Transverse colon (tissue), 4 donors: ENCODE data around the gene COL1A1. TPM values are rescaled to one million over a fixed set of nuclear protein-coding genes. Genes with fewer than 3 reads are reported as not detected.

Source experiments
- DNase-seq: peaks from one replicate; pipeline ENCODE4 v3.0.0-alpha.2; 2019
- H3K27ac ChIP-seq, 4 donors: fragments of 200-600 bp; sonication (generic); 2 replicates each; pipeline ENCODE4 v1.5.1; 2016 to 2018; ENCODE audit warnings: inconsistent platforms in 4 of 4
- H3K27me3 ChIP-seq: fragments of 200-600 bp; sonication (generic); 2 replicates; pipeline ENCODE4 v1.5.1; 2017; ENCODE audit warnings: inconsistent platforms
- H3K36me3 ChIP-seq, 4 donors: fragments of 200-600 bp; sonication (generic); 2 replicates each; pipeline ENCODE4 v1.5.1; 2017 to 2019; ENCODE audit warnings: inconsistent platforms in 4 of 4
- H3K4me1 ChIP-seq, 4 donors: fragments of 200-600 bp; sonication (generic); 2 replicates each; pipeline ENCODE4 v1.5.1; 2017 to 2020; ENCODE audit warnings: inconsistent platforms in 4 of 4
- H3K4me3 ChIP-seq, 4 donors: fragments of 200-600 bp; sonication (generic); 1 replicate in 1 of 4; 2 replicates in 3 of 4; pipeline versions ENCODE4 v1.5.1 to v1.6.1; 2017 to 2019; ENCODE audit warnings: inconsistent platforms in 4 of 4
- H3K9me3 ChIP-seq, 2 donors: fragments of 200-600 bp; sonication (generic); 2 replicates each; pipeline ENCODE4 v1.5.1; 2017 to 2019; ENCODE audit warnings: inconsistent platforms in 2 of 2
- EP300 ChIP-seq: sonication (generic); formaldehyde crosslinking; IDR thresholded peaks from one replicate; pipeline ENCODE4 v1.6.1; 2017; ENCODE audit warnings: antibody characterized with exemption, low read depth
- POLR2A ChIP-seq: fragments of 450-650 bp; IDR thresholded peaks from one replicate; pipeline ENCODE4 v1.6.1; 2016; ENCODE audit warnings: antibody characterized with exemption, mild to moderate bottlenecking, moderate library complexity
- POLR2AphosphoS5 ChIP-seq, 3 donors: sonication (generic); formaldehyde crosslinking; IDR thresholded peaks; one replicate each; pipeline ENCODE4 v1.6.1; 2016; ENCODE audit warnings: antibody characterized with exemption in 3 of 3
- WGBS, 2 donors: methylation state at CpG; one replicate each; pipeline ENCODE4 v1.1.5; 2018; ENCODE audit warnings: low coverage in 1 of 2; 5-methylcytosine and 5-hydroxymethylcytosine counted together
- in situ Hi-C, 4 donors: fragments of 200-750 bp; cut with MboI; loops; one replicate each; pipeline versions ENCODE4 v1.15.0 to v1.15.1; 2017; ENCODE audit warnings: low sequenced_read_pairs in 3 of 4, low pct_ligation_motif_present in 1 of 4, low pct_unique_long_range_greater_than_20kb in 1 of 4
- intact Hi-C: fragments of 100-400 bp; cut with DNase I; formaldehyde crosslinking; loops from one replicate; pipeline ENCODE4 v1.15.1; 2023; ENCODE audit warnings: low total_unique reads
- total RNA-seq, 4 donors: library from RNA; depleted of rRNA; stranded (reverse); fragments of >200 nt; gene quantifications; one replicate each; pipeline ENCODE4 v1.1.0, GENCODE V29; 2016
- TF ChIP-seq, protein P1 (sequence below), 5 experiments: fragments of 200-600 bp in 3 of 5; fragments of 450-650 bp in 2 of 5; sonication (generic) in 3 of 5; IDR thresholded peaks; 1 replicate in 2 of 5; 2 replicates in 3 of 5; pipeline ENCODE4 v1.5.1; 2016 to 2017; ENCODE audit warnings: antibody characterized with exemption in 5 of 5, inconsistent platforms in 3 of 5, mild to moderate bottlenecking in 2 of 5, moderate library complexity in 1 of 5

The COL1A1 gene
- total RNA-seq, 4 donors from 2014 or later: 13.0 to 210 (median 79.8) TPM

- H3K27me3 ChIP-seq: no peaks in the 10 kb centered on the region
- peaks cover 0 to 51% (median 3%) of the 10 kb centered on the region in 4 donors for H3K36me3 ChIP-seq
- no peaks in the 10 kb centered on the region for H3K9me3 ChIP-seq
- H3K4me1 ChIP-seq: peaks cover 0 to 18% (median 3%) of the 10 kb centered on the region in 4 donors
- peak overlapping the region in 1 of 4 donors; percentile 25 for H3K27ac ChIP-seq
- in situ Hi-C loops (no loop called here), intact Hi-C loops (no loop called here)
- no peak overlapping the region for H3K4me3 ChIP-seq
- TF ChIP-seq, protein P1, sequence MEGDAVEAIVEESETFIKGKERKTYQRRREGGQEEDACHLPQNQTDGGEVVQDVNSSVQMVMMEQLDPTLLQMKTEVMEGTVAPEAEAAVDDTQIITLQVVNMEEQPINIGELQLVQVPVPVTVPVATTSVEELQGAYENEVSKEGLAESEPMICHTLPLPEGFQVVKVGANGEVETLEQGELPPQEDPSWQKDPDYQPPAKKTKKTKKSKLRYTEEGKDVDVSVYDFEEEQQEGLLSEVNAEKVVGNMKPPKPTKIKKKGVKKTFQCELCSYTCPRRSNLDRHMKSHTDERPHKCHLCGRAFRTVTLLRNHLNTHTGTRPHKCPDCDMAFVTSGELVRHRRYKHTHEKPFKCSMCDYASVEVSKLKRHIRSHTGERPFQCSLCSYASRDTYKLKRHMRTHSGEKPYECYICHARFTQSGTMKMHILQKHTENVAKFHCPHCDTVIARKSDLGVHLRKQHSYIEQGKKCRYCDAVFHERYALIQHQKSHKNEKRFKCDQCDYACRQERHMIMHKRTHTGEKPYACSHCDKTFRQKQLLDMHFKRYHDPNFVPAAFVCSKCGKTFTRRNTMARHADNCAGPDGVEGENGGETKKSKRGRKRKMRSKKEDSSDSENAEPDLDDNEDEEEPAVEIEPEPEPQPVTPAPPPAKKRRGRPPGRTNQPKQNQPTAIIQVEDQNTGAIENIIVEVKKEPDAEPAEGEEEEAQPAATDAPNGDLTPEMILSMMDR (IDR thresholded peaks at IDR 0.05): no peak
- 78% methylated on average over 15 of the region's 16 CpGs; no CpG with 5 or more reads in 1 of the 2 donors for WGBS, 2 donors
- DNase-seq: no peak
Measured at GRCh38 chr17:50192618-50193291, 8.7 kb downstream of the COL1A1 start.

DNA sequence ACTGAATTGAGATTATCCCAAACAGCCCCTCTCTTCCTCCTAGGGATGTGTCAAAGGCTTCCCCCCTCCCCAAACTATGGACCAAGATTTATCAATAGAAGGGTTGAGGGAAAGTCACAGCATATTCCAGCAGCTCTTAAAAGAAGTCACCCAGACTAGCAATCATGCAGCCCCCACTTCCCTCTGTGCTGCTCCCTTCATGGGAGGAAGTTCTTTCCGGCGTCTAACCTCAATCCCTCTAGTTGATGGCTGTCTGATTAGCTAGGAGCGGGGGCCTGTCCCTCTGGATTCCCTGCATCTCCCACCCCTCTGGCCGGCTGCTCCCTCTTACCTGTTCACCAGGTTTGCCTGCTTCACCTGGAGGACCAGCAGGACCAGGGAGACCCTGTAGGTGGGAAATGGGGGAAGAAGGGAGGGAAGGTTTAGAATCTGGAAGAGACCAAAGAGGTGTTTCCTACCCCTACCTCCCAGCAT lies 9.2 kb downstream of the COL1A1 start:
- no peak for DNase-seq
- in situ Hi-C loops: no loop called here
- H3K27me3 ChIP-seq: no peaks in the 10 kb centered on the region
- peak overlapping the region in 1 of 4 donors; percentile 34 for H3K27ac ChIP-seq
- no peak overlapping the region for H3K4me3 ChIP-seq
- no peak for TF ChIP-seq EP300
- TF ChIP-seq POLR2A: no peak
- no peak for TF ChIP-seq POLR2AphosphoS5 (IDR thresholded peaks at IDR 0.05)
- intact Hi-C loops: no loop called here
- no peaks in the 10 kb centered on the region for H3K9me3 ChIP-seq
- WGBS, 2 donors: 73 to 76% methylated on average over 3 to 4 of the region's 4 CpGs
- peaks cover 0 to 46% (median 3%) of the 10 kb centered on the region in 4 donors for H3K36me3 ChIP-seq
- H3K4me1 ChIP-seq: peaks cover 0 to 15% (median 1%) of the 10 kb centered on the region in 4 donors

DNA sequence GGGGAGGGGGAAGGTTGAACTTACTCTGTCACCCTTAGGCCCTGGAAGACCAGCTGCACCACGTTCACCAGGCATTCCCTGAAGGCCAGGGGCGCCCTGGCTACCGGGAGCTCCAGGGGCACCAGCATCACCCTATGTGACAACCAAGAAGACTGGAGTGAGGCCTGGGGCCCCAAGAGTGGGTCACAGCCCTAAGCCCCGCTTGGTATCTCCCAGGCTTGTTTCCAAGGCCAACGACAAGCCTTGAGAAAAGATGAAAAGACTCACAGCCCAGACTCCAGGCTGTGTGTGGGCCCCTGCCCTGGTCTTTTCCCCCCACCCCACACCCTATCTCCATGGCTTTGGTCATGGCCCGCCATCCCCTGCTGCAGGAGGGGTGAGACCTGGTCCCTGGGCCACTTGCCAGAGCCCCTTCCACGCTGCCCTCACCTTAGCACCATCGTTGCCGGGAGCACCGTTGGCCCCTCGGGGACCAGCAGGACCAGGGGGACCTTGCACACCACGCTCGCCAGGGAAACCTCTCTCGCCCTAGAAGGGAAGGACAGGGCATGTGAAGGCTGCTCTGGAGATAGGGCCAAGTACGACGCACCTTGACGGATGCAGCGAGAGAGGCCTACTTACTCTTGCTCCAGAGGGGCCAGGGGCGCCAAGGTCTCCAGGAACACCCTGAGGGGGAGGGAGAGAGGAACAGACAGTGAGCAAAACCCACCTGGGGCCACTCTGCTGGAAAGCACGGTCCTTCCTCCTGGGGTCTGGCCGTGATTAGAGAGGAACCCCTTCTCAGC lies 9.9 kb downstream of the COL1A1 start:
- in situ Hi-C loops: no loop called here
- no peak overlapping the region for H3K4me3 ChIP-seq
- H3K27ac ChIP-seq: peak overlapping the region in 1 of 4 donors; percentile 34
- 68 to 78% methylated on average over 3 to 21 of the region's 21 CpGs for WGBS, 2 donors
- no peaks in the 10 kb centered on the region for H3K9me3 ChIP-seq
- H3K27me3 ChIP-seq: no peaks in the 10 kb centered on the region
- no peak for TF ChIP-seq EP300
- TF ChIP-seq, protein P1 (IDR thresholded peaks at IDR 0.05): no peak
- TF ChIP-seq POLR2AphosphoS5 (IDR thresholded peaks at IDR 0.05): no peak
- no peak for TF ChIP-seq POLR2A
- H3K36me3 ChIP-seq: peaks cover 0 to 44% (median 3%) of the 10 kb centered on the region in 4 donors
- peaks cover 0 to 11% (median 1%) of the 10 kb centered on the region in 4 donors for H3K4me1 ChIP-seq
- no peak for DNase-seq
- intact Hi-C loops: no loop called here

- WGBS, 2 donors: 74 to 83% methylated on average over 2 to 8 of the region's 8 CpGs
- H3K27ac ChIP-seq: peak overlapping the region in 2 of 4 donors; percentile 9 to 34
- H3K36me3 ChIP-seq: peaks cover 0 to 40% (median 3%) of the 10 kb centered on the region in 4 donors
- H3K27me3 ChIP-seq: no peaks in the 10 kb centered on the region
- DNase-seq: no peak
- TF ChIP-seq POLR2A: no peak
- no peak for TF ChIP-seq EP300
- no peak for TF ChIP-seq POLR2AphosphoS5 (IDR thresholded peaks at IDR 0.05)
- TF ChIP-seq, protein P1 (IDR thresholded peaks at IDR 0.05): no peak
- intact Hi-C loops (no loop called here), in situ Hi-C loops (no loop called here)
- H3K4me1 ChIP-seq: peaks cover 0 to 5% (median 1%) of the 10 kb centered on the region in 4 donors
- no peak overlapping the region for H3K4me3 ChIP-seq
- H3K9me3 ChIP-seq: no peaks in the 10 kb centered on the region
Measured at GRCh38 chr17:50190603-50191358, 10.7 kb downstream of the COL1A1 start.
